ENCODE results near the gene AOC3. TPM values are rescaled to one million over a fixed set of nuclear protein-coding genes. Genes with fewer than 3 reads are reported as not detected.

Gene AOC3
- total RNA-seq, 4 donors from 2014 or later, result 48.3 to 196 (median 108) TPM

DNA sequence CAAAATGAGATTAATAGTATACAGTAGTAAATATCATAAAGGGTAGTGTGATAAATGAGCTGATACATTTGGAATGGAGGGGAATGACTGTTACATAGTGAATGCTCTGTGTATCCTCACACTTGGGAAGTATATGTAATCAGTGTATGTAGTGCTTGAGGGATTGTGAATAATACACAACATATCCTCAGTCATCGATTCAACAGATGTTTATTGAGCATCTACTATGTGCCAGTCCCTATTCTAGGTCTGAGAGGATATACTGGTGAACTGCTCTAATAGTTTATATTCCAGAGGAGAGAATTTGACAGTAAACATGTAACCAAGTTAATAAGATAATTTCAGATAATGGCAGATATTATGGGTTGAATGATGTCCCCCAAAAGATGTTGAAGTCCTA lies 23.5 kb upstream of the AOC3 start:
- Histone ChIP-seq H3K27ac (no peak overlapping the region), H3K9me3 (no peaks in the 10 kb centered on the region), H3K27me3 (no peaks in the 10 kb centered on the region), H3K36me3 (peaks cover 0 to under 1% of the 10 kb centered on the region in 2 donors), H3K4me3 (no peak overlapping the region), H3K4me1 (peaks cover 0 to 23% (median 14%) of the 10 kb centered on the region in 3 donors)
- TF ChIP-seq EP300 (IDR thresholded peaks at IDR 0.05), result no peak
- TF ChIP-seq POLR2A (IDR thresholded peaks at IDR 0.05), result no peak
- WGBS, 2 donors (ENCODE audit: low coverage in 1 of 2), result 76 to 100% methylated on average over 1 of the region's 1 CpG
- ATAC-seq, result no peak

DNA sequence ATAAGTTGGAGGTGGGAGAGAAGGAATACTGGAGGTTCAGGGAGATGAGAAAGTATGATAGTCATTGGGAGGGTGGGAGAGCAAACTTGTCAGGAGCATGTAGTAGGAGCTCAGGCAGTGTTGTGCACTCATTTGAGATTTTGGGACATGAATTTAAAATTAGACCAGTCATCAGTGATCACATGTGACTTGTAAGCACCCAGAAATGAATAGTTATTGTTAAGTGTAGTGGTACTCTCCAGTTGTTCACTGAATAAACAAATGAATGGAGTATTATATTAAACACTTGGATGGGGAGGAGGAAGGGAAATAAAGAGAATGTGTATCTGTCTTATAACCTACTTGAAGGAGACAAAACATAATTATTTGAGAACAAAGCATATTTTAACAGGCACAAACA lies 20.0 kb upstream of the AOC3 start:
- ATAC-seq, result no peak
- TF ChIP-seq POLR2AphosphoS5 (IDR thresholded peaks at IDR 0.05), result no peak
- no peak for TF ChIP-seq POLR2A (IDR thresholded peaks at IDR 0.05)
- TF ChIP-seq EP300 (IDR thresholded peaks at IDR 0.05), result no peak
- TF ChIP-seq CTCF (IDR thresholded peaks at IDR 0.05), result no peak
- Histone ChIP-seq H3K27ac (no peak overlapping the region), H3K9me3 (no peaks in the 10 kb centered on the region), H3K36me3 (peaks cover 0 to 13% of the 10 kb centered on the region in 2 donors), H3K4me3 (no peak overlapping the region), H3K27me3 (no peaks in the 10 kb centered on the region), H3K4me1 (peaks cover 0 to 27% (median 12%) of the 10 kb centered on the region in 3 donors)

DNA sequence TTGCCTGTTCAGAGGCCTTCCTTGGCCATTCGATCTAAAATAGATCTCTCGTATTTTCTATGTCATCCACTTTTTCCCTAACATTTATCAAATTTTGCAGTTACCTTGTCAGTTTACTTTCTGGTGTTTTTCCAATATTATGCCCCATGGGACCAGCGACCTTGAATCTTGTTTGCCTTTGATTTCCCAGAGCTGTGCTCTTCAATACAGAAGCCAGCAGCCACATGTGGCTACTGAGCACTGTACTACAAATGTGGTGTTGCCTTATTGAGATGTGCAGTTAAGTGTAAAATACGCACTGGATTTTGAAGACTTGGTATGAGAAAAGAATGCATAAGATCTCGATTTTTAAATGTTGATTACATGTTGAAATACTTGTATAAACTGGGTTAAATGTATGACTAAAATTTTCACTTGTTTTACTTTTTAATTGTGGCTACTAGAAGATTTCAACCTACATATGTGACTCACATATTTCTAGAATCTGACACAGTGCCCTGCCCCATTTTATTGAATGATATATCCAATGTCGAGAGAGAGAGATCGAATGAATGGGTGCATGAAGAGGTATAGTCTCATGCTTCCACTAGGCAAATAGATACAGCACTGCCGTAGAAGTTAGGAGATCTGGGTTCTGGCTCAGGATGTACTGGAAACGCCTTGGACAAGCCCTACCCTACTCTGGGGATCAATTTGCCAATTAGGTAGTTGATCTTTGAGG lies 18.6 kb upstream of the AOC3 start:
- 47 to 49% methylated on average over 5 to 9 of the region's 9 CpGs for WGBS, 2 donors (ENCODE audit: low coverage in 1 of 2)
- H3K4me3 ChIP-seq, result peak overlapping the region; percentile 63 to 85
- H3K4me1 ChIP-seq, result peaks cover 0 to 27% (median 12%) of the 10 kb centered on the region in 3 donors
- H3K9me3 ChIP-seq, result no peaks in the 10 kb centered on the region
- peak overlapping the region; percentile 88 to 95 (median 90) for H3K27ac ChIP-seq
- peak; percentile 19 for ATAC-seq
- TF ChIP-seq POLR2AphosphoS5 (IDR thresholded peaks at IDR 0.05), result no peak
- no peak for TF ChIP-seq CTCF (IDR thresholded peaks at IDR 0.05)
- TF ChIP-seq POLR2A (IDR thresholded peaks at IDR 0.05), result no peak
- no peak for TF ChIP-seq EP300 (IDR thresholded peaks at IDR 0.05)
- peaks cover 0 to 27% of the 10 kb centered on the region in 2 donors for H3K36me3 ChIP-seq
- H3K27me3 ChIP-seq, result no peaks in the 10 kb centered on the region

DNA sequence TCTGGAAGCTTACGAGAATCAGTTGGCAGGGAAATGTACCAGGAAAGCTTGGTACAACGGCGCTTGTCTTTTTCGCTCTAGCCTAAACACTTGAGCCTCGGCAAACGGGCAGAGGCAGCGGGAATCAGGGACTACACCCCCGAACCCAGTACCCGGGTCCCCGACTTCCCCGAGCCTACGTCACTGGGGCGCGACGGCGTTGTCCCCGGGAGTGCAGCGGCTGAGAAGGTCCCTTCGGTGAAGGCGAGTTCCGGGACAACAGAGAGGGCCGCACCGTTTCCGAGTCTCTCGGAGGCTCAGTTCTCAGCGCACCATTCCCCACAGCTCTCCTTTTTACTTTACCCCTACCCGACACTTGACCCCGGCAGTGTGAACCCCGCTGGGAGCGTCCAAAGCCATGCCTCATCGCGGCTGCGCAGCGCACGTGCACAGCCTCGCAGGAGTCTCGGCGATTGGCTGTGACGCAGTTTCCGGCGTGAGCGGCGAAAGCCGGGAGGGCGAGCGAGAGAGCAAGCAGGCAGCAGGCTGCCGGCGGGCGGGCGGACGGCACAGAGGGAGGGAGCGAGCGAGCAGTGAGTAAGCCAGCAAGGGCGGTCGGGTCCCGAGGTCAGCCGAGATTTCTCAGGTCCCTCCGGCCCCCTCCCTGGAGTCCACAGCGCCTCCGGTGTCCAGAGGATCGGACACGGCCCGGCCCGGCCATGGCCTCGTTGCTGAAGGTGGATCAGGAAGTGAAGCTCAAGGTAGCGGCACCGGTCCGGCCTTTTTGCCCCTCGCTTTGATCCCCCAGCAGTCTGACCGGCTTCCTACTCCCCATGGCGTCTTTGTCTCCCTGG lies 17.8 kb upstream of the AOC3 start, which contains the start of gene PSME3:
Gene PSME3, plus strand, starts transcription at position 464 of the 833 bp plus-strand sequence. Its CDS starts 235 bp downstream, at position 699.
- 0 to 4% methylated on average over 10 to 12 of the region's 71 CpGs for WGBS, 2 donors (ENCODE audit: low coverage in 1 of 2)
- peak within 1 kb of the TSS; percentile 63 to 85 for H3K4me3 ChIP-seq
- peak; percentile 99 for TF ChIP-seq POLR2AphosphoS5 (IDR thresholded peaks at IDR 0.05)
- no peak for TF ChIP-seq EP300 (IDR thresholded peaks at IDR 0.05)
- TF ChIP-seq POLR2A (IDR thresholded peaks at IDR 0.05), result peak; percentile 90 to 92
- no peaks in the 10 kb centered on the region for H3K27me3 ChIP-seq
- peak within 1 kb of the TSS; percentile 88 to 95 (median 90) for H3K27ac ChIP-seq
- H3K4me1 ChIP-seq, result peaks cover 0 to 27% (median 12%) of the 10 kb centered on the region in 3 donors
- ATAC-seq, result peak; percentile 97
- H3K9me3 ChIP-seq, result no peaks in the 10 kb centered on the region
- H3K36me3 ChIP-seq, result peaks cover 0 to 35% of the 10 kb centered on the region in 2 donors

DNA sequence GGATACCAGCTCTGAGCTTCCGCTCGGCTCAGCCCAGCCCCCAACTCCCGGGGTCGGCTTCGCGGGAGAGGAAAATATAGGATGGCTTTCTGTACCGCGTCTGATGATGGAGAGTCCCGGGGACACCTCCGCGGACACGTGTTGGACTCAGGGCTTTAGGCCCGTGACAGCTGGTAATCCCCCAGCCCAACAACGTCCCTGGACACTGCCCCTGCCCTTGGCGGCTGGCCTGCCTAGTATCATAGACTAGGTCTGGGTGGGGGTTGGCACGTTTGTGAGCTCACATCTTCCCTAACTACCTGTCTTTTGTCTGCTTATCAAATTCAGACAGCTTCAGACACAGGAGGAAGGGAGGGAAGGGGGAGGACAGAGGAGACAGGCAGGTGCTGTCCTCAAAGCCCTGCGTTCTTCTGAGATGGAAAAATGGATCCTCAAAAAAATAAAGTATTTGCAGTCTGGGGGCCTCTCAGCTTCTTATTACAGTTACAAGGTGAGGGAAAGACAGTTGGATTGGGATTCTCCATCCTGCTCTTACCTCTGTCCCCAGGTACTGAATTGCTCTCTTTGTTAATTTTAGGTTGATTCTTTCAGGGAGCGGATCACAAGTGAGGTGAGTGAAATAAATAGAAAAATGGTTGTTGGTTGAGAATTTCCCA lies 17.1 kb upstream of the AOC3 start:
- H3K9me3 ChIP-seq, result no peaks in the 10 kb centered on the region
- TF ChIP-seq POLR2A (IDR thresholded peaks at IDR 0.05) (no peak), POLR2AphosphoS5 (IDR thresholded peaks at IDR 0.05) (no peak), CTCF (IDR thresholded peaks at IDR 0.05) (no peak), EP300 (IDR thresholded peaks at IDR 0.05) (no peak)
- no peak for ATAC-seq
- H3K36me3 ChIP-seq, result peaks cover 0 to 43% of the 10 kb centered on the region in 2 donors
- no peaks in the 10 kb centered on the region for H3K27me3 ChIP-seq
- H3K4me3 ChIP-seq, result peak overlapping the region; percentile 63 to 85
- 0 to 60% methylated on average over 3 of the region's 18 CpGs for WGBS, 2 donors (ENCODE audit: low coverage in 1 of 2)
- peaks cover 0 to 27% (median 12%) of the 10 kb centered on the region in 3 donors for H3K4me1 ChIP-seq
- peak overlapping the region; percentile 88 to 95 (median 90) for H3K27ac ChIP-seq

Measured in gastroesophageal sphincter (tissue), 4 donors.